GM20431 (cell line): ENCODE measurements around the gene ZBP1.

ENCODE experiments used
- in situ Hi-C: fragments of 300-500 bp; cut with MseI, MboI; formaldehyde crosslinking; loops from one replicate; pipeline ENCODE4 v1.15.0; 2020; ENCODE audit warnings: low sequenced_read_pairs; ENCODE audit not compliant: unreplicated experiment

ZBP1 gene

GRCh38 chr20:57659517-57660180 is 39.4 kb upstream of the ZBP1 start:
- in situ Hi-C loops, result no loop called here

DNA sequence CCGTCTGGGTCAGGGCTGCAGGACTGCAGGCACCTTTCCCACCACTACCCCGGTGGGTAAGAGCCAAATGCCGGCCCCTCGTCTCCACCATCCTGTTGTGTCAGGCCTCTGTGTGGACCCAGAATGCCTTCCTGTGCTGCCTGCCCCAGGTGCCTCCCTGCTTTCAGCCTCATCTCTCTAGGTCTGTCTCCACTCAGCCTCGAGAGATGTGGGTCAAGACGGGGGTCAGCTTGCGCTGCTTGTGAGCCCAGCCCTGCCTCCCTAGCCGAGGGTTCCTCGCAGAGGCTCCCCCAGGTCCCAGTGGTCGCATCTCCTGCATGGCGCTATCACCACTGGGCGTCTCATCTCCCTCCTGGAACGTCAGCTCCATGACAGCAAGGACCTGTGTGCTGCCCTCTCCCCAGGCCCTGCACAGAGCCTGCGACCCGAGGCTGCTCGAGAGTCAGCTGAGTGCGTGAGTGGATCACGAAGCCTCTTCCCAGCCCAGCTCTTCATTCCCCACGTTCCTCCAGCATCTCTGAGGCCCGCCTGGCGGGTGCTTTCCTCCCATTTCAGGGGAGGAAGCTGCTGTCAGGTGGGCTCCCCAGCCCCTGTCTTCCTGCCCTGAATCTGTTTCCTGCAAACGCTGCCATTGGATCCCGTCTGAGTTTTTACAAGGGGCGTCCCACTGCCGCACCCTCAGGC is 38.7 kb upstream of the ZBP1 start:
- in situ Hi-C loops, result no loop called here

- in situ Hi-C loops, result no loop called here
Observed at GRCh38 chr20:57658447-57658832, 38.2 kb upstream of the ZBP1 start.

- in situ Hi-C loops, result no loop called here
Observed at GRCh38 chr20:57657535-57658446, 37.6 kb upstream of the ZBP1 start.

DNA sequence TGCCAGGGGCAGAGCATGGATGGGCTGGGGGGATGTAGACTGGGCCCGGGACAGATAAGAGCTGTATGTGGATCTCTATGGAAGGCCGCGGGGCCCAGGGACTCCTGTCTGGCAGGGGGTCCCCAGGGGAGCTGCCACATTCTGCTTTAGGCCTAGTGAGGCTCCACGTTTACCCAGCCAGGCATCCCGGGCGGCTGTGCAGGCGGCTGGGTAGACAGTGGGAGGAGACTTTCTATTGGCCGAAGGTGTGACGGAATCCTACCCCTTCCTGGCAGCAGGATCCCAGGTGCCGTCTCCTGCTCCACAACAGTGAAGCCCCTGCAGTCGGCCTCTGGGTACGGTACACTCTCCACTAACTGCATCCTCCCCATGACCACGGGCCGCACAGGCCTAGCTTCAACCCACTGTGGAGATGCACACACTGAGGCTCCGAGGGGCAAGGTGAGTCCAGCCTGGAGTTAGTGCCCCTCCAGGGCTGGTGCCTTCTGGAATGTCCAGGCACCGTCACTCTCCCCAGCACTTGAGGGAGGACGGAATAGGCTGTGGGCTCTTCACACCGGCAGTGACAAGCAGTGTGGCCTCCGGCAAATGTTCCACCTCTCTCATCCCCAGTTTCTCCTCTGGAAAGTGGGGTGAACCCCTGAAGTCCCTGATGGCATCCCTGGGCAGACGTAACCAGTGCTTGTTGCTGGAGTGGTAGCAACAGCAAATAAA is 36.8 kb upstream of the ZBP1 start:
- in situ Hi-C loops, result no loop called here

- in situ Hi-C loops, result no loop called here
Observed at GRCh38 chr20:57656252-57656820, 36.1 kb upstream of the ZBP1 start.

DNA sequence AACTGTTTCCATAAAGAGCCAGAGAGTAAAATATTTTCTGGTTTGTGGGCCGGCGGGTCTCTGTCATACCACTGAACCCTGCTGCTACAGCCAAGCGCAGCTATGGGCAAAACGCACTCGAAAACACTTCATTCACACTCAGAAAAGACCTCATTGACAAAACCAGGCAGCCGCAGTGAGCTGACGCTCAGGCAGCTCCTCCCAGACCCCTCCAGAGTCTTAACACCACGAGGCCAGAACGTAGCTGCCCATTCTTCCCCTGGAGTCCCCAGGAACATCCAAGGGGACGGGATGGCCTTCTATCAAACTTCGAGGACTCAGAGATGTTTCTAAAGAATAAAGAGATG is 35.6 kb upstream of the ZBP1 start:
- in situ Hi-C loops, result no loop called here

DNA sequence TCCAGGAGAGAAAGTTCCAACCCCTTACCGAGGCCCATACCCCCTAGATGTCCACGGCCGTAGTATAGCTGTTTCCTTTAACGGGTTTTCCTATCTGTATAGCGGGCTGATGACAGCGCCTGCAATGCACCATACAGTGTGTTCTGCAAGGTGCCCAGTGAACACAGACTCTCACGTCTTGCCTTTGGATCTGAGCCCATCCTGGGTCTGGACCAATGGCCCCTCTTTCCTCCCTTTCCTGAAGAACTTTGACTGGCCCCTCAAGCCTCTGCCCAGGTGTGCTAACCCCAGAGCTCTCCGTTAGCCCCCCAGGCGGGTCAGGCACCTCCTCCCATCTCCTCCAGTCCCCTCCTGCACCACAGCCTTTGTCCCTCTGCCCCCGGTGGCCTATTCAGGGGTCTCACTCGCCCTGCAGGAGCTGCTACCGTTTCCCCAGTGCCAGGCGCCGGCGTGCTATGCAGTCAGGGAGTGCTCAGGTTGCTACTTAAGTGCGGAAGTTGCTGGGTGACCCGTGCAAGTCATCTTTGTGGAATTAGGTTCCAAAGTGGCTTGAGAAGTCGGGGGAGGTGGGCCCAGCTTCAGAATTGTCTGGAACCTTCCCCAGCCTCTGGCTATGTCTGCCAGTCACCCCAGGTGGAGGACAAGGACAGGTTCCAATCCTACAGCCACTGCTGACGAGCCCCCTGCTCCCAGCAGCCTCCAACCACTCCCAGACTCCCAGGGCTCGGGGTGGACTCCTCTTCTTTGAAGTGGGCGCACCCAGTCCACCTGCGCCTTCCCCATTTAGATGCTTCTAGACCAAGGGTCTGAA is 35.0 kb upstream of the ZBP1 start:
- in situ Hi-C loops, result no loop called here

DNA sequence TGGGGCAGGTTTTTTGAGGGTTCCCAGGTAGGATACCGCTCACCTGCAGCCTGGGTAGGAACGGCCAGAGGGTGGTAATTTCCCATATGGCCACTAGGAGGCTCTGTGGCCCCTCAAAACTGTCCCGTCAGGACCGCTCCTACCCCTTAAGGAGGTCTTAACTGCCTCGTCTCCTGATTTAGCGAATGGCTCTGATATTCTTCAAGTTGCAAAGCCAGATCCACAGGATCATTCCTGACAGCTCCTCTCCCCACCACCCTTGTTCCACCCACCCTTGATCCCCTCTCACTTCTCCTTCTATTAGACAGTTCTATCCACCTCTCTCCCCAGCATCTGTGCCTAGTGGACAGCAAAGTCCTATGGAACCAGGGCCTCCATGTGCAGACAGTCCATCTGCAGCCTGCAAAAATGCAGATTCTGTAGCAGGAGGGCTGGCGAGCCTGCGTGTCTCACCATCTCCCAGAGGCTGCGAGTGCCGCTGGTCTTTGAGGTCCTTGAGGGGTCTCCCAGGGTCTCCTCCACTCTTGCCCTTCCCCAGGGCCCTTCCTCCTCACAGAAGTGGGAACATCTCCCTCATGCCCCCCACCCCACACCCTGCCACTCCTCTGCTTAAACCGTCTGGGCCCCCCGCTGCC is 34.3 kb upstream of the ZBP1 start:
- in situ Hi-C loops, result no loop called here

DNA sequence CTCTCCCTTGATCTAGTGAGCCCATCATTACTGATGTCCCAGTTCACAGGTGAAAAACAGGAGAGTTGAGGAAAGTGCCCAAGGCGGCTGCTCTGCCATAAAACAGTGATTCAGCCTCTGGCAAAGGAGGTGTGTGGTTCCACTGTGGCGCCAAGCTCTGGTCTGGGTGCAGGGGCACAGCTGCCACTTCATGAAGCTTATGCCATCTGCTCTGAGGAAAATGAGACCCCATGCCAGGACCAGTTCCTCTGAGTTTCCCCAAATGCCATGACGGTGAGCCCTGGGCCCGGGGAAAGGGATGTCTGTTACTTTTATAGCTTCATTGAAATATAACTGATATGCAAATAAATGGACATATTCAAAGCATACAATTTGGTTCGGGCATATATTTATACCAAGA is 33.7 kb upstream of the ZBP1 start:
- in situ Hi-C loops, result no loop called here

DNA sequence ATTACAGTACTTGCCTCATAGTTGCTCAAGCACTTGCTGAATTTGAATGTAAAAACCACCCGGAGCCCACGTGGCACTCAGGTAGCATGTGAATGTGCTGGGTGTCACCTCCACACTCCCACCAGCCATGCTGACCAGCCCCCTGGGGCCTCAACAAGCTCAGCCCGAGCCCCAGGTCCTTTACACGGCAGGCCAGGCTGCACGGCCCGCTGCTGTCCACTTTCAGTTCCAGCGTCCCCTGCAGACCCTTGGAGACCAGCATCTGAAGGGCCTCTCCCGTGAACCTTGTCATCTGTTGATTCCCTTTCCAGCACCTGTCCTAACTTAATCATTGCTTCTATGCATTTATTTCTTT is 33.3 kb upstream of the ZBP1 start:
- in situ Hi-C loops, result no loop called here

DNA sequence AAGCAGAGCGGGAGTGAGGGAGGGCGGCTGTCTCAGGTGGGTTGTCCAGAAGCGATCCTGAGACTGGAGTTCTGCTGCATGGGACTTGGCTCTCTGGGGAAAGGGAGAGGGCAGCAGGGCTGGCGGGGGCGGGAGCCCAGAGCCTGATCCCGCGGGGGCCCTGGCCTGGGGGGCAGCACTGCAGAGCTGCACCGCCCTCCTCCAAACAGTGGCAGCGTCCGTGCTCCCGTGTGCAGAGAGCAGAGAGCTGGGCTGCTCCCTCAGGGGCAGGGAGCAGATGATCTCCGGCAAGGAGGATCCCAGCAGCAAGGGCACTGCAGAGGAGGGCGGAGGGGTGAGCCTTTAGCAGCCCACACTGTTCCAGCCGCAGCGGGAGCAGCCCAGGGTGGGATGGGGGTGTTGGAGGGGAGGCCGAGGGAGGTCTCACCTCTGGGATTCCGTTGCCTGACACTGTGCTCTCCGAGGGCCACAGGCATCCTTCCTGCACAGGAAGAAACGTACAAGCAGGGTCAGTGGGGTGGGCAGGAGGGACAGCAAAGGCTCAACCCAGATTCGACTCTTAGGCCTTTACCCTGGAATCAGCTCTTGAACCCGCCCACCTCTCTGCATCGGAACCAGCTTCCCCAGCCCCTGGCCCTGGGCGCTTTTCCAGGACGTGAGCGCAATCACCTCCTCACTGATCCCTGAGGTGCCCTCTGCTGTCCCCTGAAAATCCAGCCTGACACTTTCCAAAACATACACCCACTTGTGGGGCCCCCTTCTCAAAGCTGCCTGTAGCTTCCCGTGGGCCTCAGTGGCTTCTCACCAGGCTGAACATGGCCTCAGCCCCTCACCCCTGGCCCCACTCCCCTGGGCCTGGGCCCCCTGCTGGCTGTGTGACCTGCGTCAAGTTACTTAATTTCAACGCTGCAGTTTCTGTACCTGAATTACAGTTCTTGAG is 32.6 kb upstream of the ZBP1 start:
- in situ Hi-C loops, result no loop called here

GRCh38 chr20:57651881-57652605 is 31.8 kb upstream of the ZBP1 start:
- in situ Hi-C loops, result no loop called here

GRCh38 chr20:57650756-57651483 is 30.7 kb upstream of the ZBP1 start:
- in situ Hi-C loops, result no loop called here

- in situ Hi-C loops, result no loop called here
Observed at GRCh38 chr20:57650266-57650665, 30.0 kb upstream of the ZBP1 start.

- in situ Hi-C loops, result no loop called here
Observed at GRCh38 chr20:57649617-57650015, 29.4 kb upstream of the ZBP1 start.
